Ovary (tissue), 3 donors: ENCODE measurements around the gene CD86.

Experiments
- CTCF ChIP-seq, 3 donors: fragments of 450-650 bp in 2 of 3; fragments of 200-600 bp in 1 of 3; IDR thresholded peaks; one replicate each; pipeline versions ENCODE4 v1.5.1 to v1.8.0; 2016 to 2022; ENCODE audit warnings: antibody characterized with exemption in 3 of 3, mild to moderate bottlenecking in 1 of 3
- EP300 ChIP-seq: sonication (generic); formaldehyde crosslinking; IDR thresholded peaks from one replicate; pipeline ENCODE4 v1.6.1; 2017; ENCODE audit warnings: antibody characterized with exemption
- POLR2A ChIP-seq: fragments of 450-650 bp; IDR thresholded peaks from one replicate; pipeline ENCODE4 v1.6.1; 2017; ENCODE audit warnings: antibody characterized with exemption, mild to moderate bottlenecking, moderate library complexity
- donor health status: DM: no; HTN: no; CAD: no.

- no peak for TF ChIP-seq CTCF (IDR thresholded peaks at IDR 0.05)
- no peak for TF ChIP-seq POLR2A
- TF ChIP-seq EP300, result no peak
These were observed 29.6 kb downstream of the CD86 start for GRCh38 chr3:122084799-122085198.
